ENCODE results near the gene DSTN. TPM values are rescaled to one million over a fixed set of nuclear protein-coding genes. Genes with fewer than 3 reads are reported as not detected.

DSTN gene
- total and polyA plus RNA-seq, 2 donors (not counting 3 experiments of a cell fraction or from before 2014, with no cell fraction given), result 66.1 to 300 TPM

- ChIA-PET CTCF (interaction anchor here (1.0 to 5.3 kb wide), 4 partner anchors 14 to 67 kb away, joined by 3 to 30 read pairs (median 8); partner anchors contain the start of gene DSTN), POLR2A (no interaction called here)
- Histone ChIP-seq H2AFZ (ENCODE audit: low read depth, low read length) (peak overlapping the region; percentile 54), H3K4me1 (ENCODE audit: control insufficient read depth, extremely low read depth, insufficient read depth, low read length) (no peaks in the 10 kb centered on the region), H3K9me3 (replicated peaks; ENCODE audit: control insufficient read depth, insufficient read depth, low read length) (no peaks in the 10 kb centered on the region), H3K36me3 (ENCODE audit: control insufficient read depth in 2 of 2, extremely low read depth in 1 of 2, insufficient read depth in 2 of 2, low read length in 2 of 2) (no peaks in the 10 kb centered on the region), H3K4me2 (ENCODE audit: insufficient read depth, low read length) (no peak overlapping the region), H3K4me3 (replicated peaks in 1 of 3; ENCODE audit: insufficient read depth in 1 of 3, low read depth in 1 of 3, low read length in 3 of 3) (no peak overlapping the region), H3K27ac (ENCODE audit: insufficient read depth, low read depth, low read length) (no peak overlapping the region), H3K9ac (replicated peaks; ENCODE audit: extremely low read depth, insufficient read depth, low read length) (no peak overlapping the region), H3K9me1 (replicated peaks; ENCODE audit: control insufficient read depth, extremely low read depth, insufficient read depth, low read length) (no peaks in the 10 kb centered on the region), H3K27me3 (ENCODE audit: control insufficient read depth in 2 of 2, insufficient read depth in 2 of 2, low read length in 2 of 2) (no peaks in the 10 kb centered on the region), H4K20me1 (replicated peaks; ENCODE audit: control insufficient read depth, extremely low read depth, insufficient read depth, low read length) (no peaks in the 10 kb centered on the region), H3K79me2 (ENCODE audit: control insufficient read depth, insufficient read depth, low read length) (no peaks in the 10 kb centered on the region)
- intact Hi-C loops (cut with micrococcal nuclease) (no loop called here), dilution Hi-C loops (cut with MboI; ENCODE audit: extremely low pct_ligation_motif_present, low sequenced_read_pairs) (loop anchor here (5.0 kb wide), 1 partner anchor 49 kb away; no protein-coding TSS in a partner anchor)
- no peak for FAIRE-seq
- TF ChIP-seq CTCF (IDR thresholded peaks at IDR 0.05; ENCODE audit: extremely low read depth in 1 of 2, insufficient read depth in 1 of 2, low read depth in 1 of 2, low read length in 2 of 2), result no peak
- TF ChIP-seq POLR2AphosphoS5 (IDR thresholded peaks at IDR 0.05; ENCODE audit: insufficient read depth, low read depth, low read length), result no peak
- no peak for TF ChIP-seq GATA2 (IDR thresholded peaks at IDR 0.05; ENCODE audit: insufficient read depth, insufficient read length, low read depth, low read length)
- TF ChIP-seq, protein P1, sequence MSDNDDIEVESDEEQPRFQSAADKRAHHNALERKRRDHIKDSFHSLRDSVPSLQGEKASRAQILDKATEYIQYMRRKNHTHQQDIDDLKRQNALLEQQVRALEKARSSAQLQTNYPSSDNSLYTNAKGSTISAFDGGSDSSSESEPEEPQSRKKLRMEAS (IDR thresholded peaks at IDR 0.05; ENCODE audit: insufficient read depth, insufficient read length), result no peak
- TF ChIP-seq JUN (IDR thresholded peaks at IDR 0.05; ENCODE audit: borderline replicate concordance, insufficient read depth, insufficient read length, low read depth), result no peak
- no peak for TF ChIP-seq FOS (IDR thresholded peaks at IDR 0.05; ENCODE audit: borderline replicate concordance, insufficient read depth, low read length)
- TF ChIP-seq MYC (IDR thresholded peaks at IDR 0.05; ENCODE audit: low read depth, low read length), result no peak
- TF ChIP-seq EZH2 (IDR thresholded peaks at IDR 0.05; ENCODE audit: borderline replicate concordance, low read depth, low read length, severe bottlenecking), result no peak
- TF ChIP-seq POLR2A (IDR thresholded peaks at IDR 0.05; ENCODE audit: low read depth, low read length), result no peak
- peak; percentile 67 for DNase-seq (ENCODE audit: low read depth, low spot score)
- BruUV-seq (replicated peaks), result no TSS peak
Measured at GRCh38 chr20:17542993-17543412, 26.9 kb upstream of the DSTN start.

All from endothelial cell of umbilical vein (primary cell).